A673 (cell line): ENCODE results near the gene EDEM3. TPM values are rescaled to one million over a fixed set of nuclear protein-coding genes. Genes with fewer than 3 reads are reported as not detected.

Experiments
- BruUV-seq: library from RNA; stranded (reverse); fragments of 400-500 nt; replicated peaks from 2 replicates; lab custom pipeline; 2021; lab: Mats Ljungman, UMichigan
- CTCF ChIA-PET: fragments of 300-600 bp; sonication (Branson Sonifier 250); formaldehyde crosslinking; loops from one replicate; lab custom pipeline; 2022; ENCODE audit warnings: antibody characterized with exemption; lab: Charles Lee
- POLR2A ChIA-PET: fragments of 300-600 bp; sonication (Branson Sonifier 250); formaldehyde crosslinking; loops from one replicate; lab custom pipeline; 2022; ENCODE audit warnings: antibody characterized with exemption; ENCODE audit not compliant: low non-redundant PET; lab: Charles Lee
- DNase-seq: peaks from one replicate; pipeline ENCODE4 v3.0.0-alpha.2; 2015; ENCODE audit warnings: low spot score
- H3K27ac ChIP-seq: fragments of 200-600 bp; sonication (generic); 2 replicates; pipeline ENCODE4 v1.5.1; 2016; ENCODE audit warnings: mixed run types, low read depth, mild to moderate bottlenecking, mixed read lengths, antibody characterized with exemption, low read length; ENCODE audit not compliant: poor library complexity, severe bottlenecking
- H3K27me3 ChIP-seq: fragments of 200-600 bp; sonication (generic); replicated peaks from 2 replicates; pipeline ENCODE4 v1.6.1; 2017; ENCODE audit warnings: mixed run types, low read depth, mild to moderate bottlenecking, mixed read lengths, antibody characterized with exemption, low read length; ENCODE audit not compliant: insufficient read depth, poor library complexity
- H3K36me3 ChIP-seq: fragments of 200-600 bp; sonication (generic); 2 replicates; pipeline ENCODE4 v1.6.1; 2016; ENCODE audit warnings: mixed run types, mild to moderate bottlenecking, mixed read lengths, antibody characterized with exemption, low read length; ENCODE audit not compliant: insufficient read depth, poor library complexity, severe bottlenecking
- H3K4me1 ChIP-seq: fragments of 200-600 bp; sonication (generic); 2 replicates; pipeline ENCODE4 v1.6.1; 2017; ENCODE audit warnings: mixed run types, mild to moderate bottlenecking, mixed read lengths, antibody characterized with exemption, low read length; ENCODE audit not compliant: insufficient read depth, poor library complexity, severe bottlenecking
- H3K4me3 ChIP-seq: fragments of 200-600 bp; sonication (generic); 2 replicates; pipeline ENCODE4 v1.5.1; 2016; ENCODE audit warnings: low read depth, mixed run types, mild to moderate bottlenecking, mixed read lengths, low read length; ENCODE audit not compliant: poor library complexity, severe bottlenecking
- H3K9me3 ChIP-seq: fragments of 200-600 bp; sonication (generic); 2 replicates; pipeline ENCODE4 v1.6.1; 2016; ENCODE audit warnings: mixed run types, low read depth, mild to moderate bottlenecking, mixed read lengths, antibody characterized with exemption, low read length; ENCODE audit not compliant: poor library complexity, severe bottlenecking
- CTCF ChIP-seq: fragments of 300-800, 200-600 bp; sonication (generic); conservative IDR thresholded peaks from 2 replicates; pipeline ENCODE4 v1.5.1; 2017; ENCODE audit warnings: low read depth, mild to moderate bottlenecking, antibody characterized with exemption, low read length, moderate library complexity, mixed read lengths
- EZH2 ChIP-seq: fragments of 200-600 bp; sonication (generic); IDR thresholded peaks from 2 replicates; pipeline ENCODE4 v1.6.1; 2017; ENCODE audit warnings: borderline replicate concordance, low read depth, mild to moderate bottlenecking, mixed read lengths, antibody characterized with exemption, low read length; ENCODE audit not compliant: poor library complexity, severe bottlenecking
- intact Hi-C: fragments of 100-400 bp; cut with micrococcal nuclease; formaldehyde crosslinking; loops from one replicate; pipeline ENCODE4 v1.10.0; 2022; ENCODE audit not compliant: unreplicated experiment
- total RNA-seq: library from RNA; stranded (reverse); gene quantifications from 2 replicates; pipeline ENCODE4 v1.2.3, GENCODE V29; 2021

The EDEM3 gene
- total RNA-seq, 1 experiment from 2014 or later: 24.3 TPM

DNA sequence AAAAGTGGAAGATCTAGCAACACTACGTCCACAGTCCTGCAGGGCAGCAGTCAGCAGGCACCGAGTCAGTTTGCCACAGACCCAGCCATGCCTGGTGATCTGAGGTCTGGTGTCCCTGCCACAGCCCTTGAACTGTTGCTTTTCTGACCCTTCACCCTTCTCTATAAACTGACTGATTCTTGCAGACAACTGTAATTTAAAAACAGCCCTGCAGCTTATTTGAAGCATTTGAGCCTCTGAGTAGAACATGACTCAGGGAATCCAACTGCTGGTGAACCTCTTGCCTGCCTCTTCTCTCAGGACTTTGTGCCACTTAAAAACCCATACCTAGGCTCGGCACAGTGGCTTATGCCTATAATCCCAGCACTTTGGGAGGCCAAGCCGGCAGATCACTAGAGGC is 107.2 kb downstream of the EDEM3 start:
- Histone ChIP-seq H3K4me1 (no peaks in the 10 kb centered on the region), H3K27ac (no peak overlapping the region), H3K36me3 (no peaks in the 10 kb centered on the region), H3K9me3 (peaks cover 4% of the 10 kb centered on the region), H3K4me3 (no peak overlapping the region), H3K27me3 (no peaks in the 10 kb centered on the region)
- BruUV-seq: no TSS peak
- DNase-seq: no peak
- POLR2A ChIA-PET: no interaction called here
- intact Hi-C loops: no loop called here
- CTCF ChIA-PET: no interaction called here
- TF ChIP-seq CTCF (no peak), EZH2 (no peak)

DNA sequence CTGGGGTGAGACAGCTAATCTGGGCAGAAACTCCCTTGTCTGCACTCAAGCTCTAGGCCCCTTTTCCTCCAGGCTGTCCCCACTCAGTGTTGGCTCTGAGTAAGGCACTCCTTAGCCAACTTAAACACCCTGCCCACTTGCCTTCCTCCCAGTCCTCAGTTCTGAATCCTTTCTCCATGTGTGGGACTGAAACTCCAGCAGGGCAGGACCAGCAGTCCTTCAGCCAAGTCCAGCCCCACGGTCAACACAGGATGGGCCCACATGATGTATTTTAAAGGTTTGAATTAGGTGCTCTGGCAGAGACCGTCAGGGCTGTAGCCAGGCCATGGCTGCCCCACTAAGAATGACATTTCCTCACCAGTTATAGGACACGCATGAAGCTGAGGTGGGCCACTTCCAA is 107.8 kb downstream of the EDEM3 start:
- Histone ChIP-seq H3K9me3 (peaks cover 4% of the 10 kb centered on the region), H3K27me3 (no peaks in the 10 kb centered on the region), H3K36me3 (no peaks in the 10 kb centered on the region), H3K4me3 (no peak overlapping the region), H3K4me1 (no peaks in the 10 kb centered on the region), H3K27ac (no peak overlapping the region)
- TF ChIP-seq CTCF (no peak), EZH2 (no peak)
- ChIA-PET POLR2A (no interaction called here), CTCF (no interaction called here)
- intact Hi-C loops: no loop called here
- BruUV-seq: no TSS peak
- DNase-seq: no peak

DNA sequence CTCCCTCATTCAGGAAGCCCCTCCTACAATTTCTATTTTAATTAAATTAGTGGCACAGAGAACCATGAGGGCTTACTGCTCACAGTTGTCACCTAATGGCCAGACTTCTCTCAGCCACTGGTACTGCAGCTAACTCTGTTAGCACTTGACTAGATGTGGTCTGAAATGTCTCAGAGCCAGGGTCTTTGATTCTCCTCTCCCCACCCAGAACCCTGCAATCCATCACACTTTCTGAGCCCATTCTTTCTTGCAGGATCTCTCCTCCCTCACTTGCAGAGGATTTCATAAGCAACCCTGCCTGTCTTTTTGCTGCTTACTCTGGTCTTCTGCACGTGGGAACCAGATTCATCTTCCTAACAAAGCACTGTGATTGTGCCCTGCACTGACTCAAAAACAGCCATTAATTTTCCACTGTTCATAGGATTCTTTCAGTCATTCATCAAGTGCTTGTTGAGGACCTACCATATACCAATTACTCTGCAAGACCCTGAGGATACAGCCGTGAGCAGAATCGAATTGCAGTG is 108.4 kb downstream of the EDEM3 start:
- ChIA-PET POLR2A (no interaction called here), CTCF (no interaction called here)
- Histone ChIP-seq H3K4me3 (no peak overlapping the region), H3K36me3 (no peaks in the 10 kb centered on the region), H3K27ac (no peak overlapping the region), H3K4me1 (no peaks in the 10 kb centered on the region), H3K9me3 (peaks cover 4% of the 10 kb centered on the region), H3K27me3 (no peaks in the 10 kb centered on the region)
- no peak for TF ChIP-seq CTCF
- no peak for TF ChIP-seq EZH2
- no peak for DNase-seq
- intact Hi-C loops: no loop called here
- BruUV-seq: no TSS peak
